Effector CD4-positive, alpha-beta T cell (primary cell): ENCODE results near the gene PTPRJ.
"Not testable (repeated sequence)": the region's sequence is repeated elsewhere in the genome, so short reads cannot be mapped to it uniquely, and the experiment has no call there.

Experiments used
- DNase-seq: peaks from one replicate; pipeline ENCODE4 v3.0.0-alpha.2; 2020

Gene PTPRJ

GRCh38 chr11:48169717-48170116 lies 189.4 kb downstream of the PTPRJ start:
- DNase-seq = no peak

GRCh38 chr11:48170241-48171233 lies 190.2 kb downstream of the PTPRJ start:
- no peak for DNase-seq

DNA sequence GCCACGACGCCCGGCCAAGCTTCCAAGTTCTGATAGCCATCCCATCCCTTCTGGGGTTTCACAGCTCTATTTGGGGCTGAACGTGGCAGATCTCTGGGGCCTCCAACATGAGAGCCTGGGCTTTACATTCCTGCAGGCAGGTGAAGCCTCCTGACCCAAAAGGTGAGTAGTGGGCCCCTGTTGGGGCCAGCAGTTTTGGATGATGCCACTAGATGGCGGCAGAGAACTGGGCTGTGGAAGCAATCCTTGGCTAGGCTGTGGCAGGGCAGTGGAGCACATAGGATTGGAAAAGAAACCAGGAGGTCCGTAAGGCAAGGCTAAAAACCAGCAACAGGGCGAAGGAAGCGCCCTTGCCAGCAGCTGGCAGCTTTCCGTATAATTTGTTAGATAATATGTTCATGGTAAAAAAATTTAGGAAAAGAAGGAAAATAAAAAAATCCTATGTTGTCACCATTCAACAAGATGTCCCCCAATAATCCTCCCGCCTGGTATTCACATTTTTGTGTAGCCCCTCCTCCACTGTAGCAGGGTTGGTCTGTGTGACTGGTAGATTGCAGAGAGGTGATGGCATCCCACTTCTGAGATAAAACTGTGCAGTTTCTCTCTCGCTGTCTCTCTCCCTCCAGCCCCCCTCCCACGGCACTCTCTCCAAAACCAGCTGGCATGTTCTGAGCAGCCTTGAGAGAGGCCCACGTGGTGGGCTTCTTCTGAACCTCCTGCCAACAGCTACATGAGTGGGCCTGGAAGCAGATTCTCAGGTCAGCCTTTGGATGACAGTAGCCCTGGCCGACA lies 192.7 kb downstream of the PTPRJ start:
- peak; percentile 45 for DNase-seq

- no peak for DNase-seq
Observed at GRCh38 chr11:48177661-48178060, 197.3 kb downstream of the PTPRJ start.

DNA sequence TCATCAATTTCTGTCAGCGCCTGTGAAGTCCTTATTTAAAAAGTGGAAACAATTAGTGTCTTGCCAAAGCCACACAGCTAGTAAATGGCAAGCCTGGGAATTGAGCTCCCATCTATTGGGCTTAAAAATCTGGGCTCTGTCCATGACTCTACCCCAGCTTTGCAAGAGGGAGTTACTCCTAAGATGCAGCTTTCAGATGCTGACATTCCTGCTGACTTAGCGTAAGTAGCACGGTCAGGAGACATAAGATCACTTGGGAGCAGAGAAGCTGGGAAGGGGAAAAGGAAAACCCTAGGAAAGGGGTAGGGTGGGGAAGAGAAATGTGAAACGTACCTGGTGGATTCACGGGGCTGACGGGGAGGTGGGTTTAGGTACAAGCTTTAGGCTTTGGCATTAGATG lies 200.3 kb downstream of the PTPRJ start:
- no peak for DNase-seq

- no peak for DNase-seq
Observed at GRCh38 chr11:48182860-48183526, 202.6 kb downstream of the PTPRJ start.

- no peak for DNase-seq
Observed at GRCh38 chr11:48184452-48184851, 204.1 kb downstream of the PTPRJ start.

- DNase-seq = not testable (repeated sequence)
Observed at GRCh38 chr11:48190906-48191654, 210.7 kb downstream of the PTPRJ start.

DNA sequence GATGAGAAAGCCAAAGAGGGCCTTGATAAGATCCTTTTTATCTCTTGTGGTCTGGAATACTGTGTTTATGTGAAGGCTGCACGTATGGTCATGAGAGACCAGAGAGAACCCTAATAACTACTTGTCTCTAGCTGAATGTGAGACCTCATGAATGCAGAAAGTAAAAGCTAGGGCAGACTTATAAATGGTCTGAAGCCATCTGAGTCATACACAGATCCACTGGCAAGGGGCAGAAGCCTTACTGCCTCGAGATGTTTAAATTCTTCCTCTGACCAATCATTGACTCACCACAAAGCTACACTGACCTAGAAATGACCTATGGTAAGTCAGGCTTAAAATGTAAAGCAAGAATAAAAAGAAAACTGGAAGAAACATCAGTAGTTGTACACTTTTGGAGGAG lies 213.5 kb downstream of the PTPRJ start:
- no peak for DNase-seq

DNA sequence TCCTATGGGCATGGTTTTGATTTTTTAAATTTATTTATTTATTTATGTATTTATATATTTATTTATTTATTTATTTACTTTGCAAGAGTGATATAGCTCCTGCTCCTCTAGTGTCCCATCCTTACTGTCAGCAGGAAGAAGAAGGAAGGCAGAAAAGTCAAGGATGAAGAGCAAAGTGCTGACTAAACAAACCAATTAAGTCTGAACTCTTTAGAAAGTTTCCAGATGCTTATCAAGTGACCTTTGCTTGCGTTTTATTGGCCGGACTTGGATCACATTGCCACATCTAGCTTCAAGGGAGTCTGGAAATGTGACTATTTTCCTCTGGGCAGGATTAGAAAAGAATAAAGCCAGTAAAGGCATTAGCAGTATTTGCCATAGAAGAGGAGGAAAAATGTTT lies 227.5 kb downstream of the PTPRJ start:
- DNase-seq = no peak

DNA sequence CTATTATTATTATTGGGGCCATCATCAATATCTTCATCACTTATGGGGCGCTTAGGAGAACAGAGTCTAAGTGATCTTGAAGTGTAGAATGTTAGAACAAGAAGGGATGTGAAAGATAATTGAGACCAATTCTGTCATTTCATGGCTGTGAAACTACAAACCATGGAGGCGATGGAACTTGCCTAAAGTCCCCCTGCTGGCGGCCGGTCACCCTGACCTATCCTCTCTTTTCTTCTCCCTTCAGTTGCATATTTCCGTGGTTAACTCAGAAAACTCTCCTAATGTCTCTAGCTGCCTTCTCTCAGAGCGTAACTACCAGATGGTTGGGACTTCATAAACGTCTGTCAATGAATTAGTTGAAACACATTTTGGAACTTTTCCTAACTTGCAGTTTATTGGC lies 229.7 kb downstream of the PTPRJ start:
- DNase-seq = no peak

DNA sequence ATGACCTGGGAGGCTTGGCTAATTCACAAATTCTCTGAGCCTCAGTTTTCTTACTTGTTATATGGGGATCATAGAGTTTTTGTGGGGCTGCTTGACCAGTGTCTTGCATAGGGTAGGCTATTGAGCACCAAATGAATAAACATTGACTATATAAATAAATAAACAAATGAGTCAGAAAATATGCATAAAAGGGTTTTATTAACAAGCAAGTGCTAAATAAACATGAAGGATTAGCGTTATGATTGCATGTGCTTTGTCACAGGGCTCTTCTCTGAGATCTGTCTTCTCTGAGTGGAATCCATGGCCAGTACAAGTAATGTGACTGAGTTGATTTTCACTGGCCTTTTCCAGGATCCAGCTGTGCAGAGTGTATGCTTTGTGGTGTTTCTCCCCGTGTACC lies 236.2 kb downstream of the PTPRJ start, which contains the start of gene OR4B1:
Gene OR4B1 (plus strand): TSS at position 301 of the 400 bp plus-strand sequence. CDS start 0 bp downstream, at position 301.
- no peak for DNase-seq
